WI38 (cell line): ENCODE measurements around the gene COL18A1.
"Not testable (repeated sequence)": the region's sequence is repeated elsewhere in the genome, so short reads cannot be mapped to it uniquely, and the experiment has no call there.

ENCODE experiments used
- H3K4me3 ChIP-seq: 2 replicates; pipeline ENCODE4 v1.5.1; 2011; ENCODE audit warnings: low read depth, mild to moderate bottlenecking, control low read depth, low read length
- TF ChIP-seq, protein P1 (sequence below): IDR thresholded peaks from 2 replicates; pipeline ENCODE4 v1.5.1; 2012; ENCODE audit warnings: low read depth, mild to moderate bottlenecking, control low read depth, low read length

The COL18A1 gene

DNA sequence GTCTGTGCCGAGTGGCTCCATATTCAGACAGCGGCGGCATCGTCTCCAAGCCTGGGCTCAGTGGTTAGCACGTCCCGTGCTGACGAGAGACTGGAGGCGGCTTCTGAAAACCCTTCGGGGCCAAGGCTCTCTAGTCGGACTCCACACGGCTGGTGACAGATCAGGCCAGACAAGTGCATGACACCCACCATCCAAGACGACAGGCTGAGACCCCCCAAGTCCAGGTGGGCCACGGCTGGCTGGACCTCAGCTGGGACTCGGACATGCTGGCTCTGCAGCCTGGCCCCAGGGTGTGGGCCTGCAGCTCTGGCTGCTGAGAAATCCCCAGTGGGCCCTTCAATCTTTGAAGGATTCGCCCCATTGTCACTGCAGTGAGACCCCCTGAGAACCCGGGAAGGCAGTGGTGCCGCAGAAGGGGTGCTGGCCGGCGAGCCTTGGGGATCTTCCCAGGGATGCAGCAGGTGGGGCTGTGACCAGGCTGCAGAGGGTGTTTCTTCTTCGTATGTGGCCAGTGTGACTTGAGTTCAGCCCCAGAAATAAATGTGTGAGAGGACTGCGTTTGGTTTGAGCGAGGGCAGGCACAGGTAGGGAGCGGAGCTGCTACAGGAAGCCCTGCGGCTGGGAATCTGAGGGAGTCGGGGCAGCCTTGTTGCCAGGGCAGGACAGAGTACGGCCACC lies 153.2 kb downstream of the COL18A1 start:
- no peak overlapping the region for H3K4me3 ChIP-seq
- TF ChIP-seq, protein P1, sequence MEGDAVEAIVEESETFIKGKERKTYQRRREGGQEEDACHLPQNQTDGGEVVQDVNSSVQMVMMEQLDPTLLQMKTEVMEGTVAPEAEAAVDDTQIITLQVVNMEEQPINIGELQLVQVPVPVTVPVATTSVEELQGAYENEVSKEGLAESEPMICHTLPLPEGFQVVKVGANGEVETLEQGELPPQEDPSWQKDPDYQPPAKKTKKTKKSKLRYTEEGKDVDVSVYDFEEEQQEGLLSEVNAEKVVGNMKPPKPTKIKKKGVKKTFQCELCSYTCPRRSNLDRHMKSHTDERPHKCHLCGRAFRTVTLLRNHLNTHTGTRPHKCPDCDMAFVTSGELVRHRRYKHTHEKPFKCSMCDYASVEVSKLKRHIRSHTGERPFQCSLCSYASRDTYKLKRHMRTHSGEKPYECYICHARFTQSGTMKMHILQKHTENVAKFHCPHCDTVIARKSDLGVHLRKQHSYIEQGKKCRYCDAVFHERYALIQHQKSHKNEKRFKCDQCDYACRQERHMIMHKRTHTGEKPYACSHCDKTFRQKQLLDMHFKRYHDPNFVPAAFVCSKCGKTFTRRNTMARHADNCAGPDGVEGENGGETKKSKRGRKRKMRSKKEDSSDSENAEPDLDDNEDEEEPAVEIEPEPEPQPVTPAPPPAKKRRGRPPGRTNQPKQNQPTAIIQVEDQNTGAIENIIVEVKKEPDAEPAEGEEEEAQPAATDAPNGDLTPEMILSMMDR: no peak

DNA sequence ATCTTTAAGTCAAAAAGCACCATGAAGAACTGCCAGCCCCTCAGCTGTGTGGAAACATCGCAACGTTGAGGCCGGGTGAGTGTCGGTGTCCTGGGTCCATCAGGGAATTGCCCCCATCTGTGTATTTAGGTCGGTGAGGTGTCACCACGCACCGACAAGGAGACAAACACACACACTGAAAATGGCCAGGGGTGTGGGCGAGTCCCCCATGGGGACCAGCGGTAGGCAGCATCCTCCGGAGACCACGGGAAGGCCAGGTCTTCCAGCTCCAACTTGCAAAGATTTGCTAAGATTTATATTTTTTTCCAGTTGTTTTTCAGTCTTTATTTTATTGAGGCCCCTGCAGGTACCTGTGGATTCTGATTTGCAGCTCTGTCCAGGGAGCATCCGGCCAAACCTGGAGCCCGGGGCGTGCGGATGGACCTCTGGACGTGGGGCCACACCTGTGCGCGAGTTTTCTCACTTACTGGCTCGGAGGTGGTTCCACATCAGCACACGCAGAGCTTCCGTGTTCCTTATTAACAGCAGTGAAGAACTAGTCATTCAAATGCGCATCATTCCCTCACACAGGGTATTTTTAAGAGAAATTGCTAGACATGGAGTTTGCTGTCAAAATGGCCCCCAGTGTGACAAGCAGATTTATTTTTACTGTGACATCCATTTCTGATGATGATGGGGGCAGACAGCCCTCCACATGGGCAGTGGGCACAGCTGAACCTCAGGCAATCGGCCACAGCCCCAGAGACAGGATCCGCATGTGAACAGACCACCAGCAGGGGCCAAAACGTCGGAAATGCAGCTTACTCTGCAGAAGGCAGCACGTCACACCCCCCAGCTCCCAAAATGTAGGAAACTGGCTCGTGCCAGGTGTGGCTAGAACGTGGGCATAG lies 154.5 kb downstream of the COL18A1 start:
- H3K4me3 ChIP-seq: no peak overlapping the region
- TF ChIP-seq, protein P1: no peak

DNA sequence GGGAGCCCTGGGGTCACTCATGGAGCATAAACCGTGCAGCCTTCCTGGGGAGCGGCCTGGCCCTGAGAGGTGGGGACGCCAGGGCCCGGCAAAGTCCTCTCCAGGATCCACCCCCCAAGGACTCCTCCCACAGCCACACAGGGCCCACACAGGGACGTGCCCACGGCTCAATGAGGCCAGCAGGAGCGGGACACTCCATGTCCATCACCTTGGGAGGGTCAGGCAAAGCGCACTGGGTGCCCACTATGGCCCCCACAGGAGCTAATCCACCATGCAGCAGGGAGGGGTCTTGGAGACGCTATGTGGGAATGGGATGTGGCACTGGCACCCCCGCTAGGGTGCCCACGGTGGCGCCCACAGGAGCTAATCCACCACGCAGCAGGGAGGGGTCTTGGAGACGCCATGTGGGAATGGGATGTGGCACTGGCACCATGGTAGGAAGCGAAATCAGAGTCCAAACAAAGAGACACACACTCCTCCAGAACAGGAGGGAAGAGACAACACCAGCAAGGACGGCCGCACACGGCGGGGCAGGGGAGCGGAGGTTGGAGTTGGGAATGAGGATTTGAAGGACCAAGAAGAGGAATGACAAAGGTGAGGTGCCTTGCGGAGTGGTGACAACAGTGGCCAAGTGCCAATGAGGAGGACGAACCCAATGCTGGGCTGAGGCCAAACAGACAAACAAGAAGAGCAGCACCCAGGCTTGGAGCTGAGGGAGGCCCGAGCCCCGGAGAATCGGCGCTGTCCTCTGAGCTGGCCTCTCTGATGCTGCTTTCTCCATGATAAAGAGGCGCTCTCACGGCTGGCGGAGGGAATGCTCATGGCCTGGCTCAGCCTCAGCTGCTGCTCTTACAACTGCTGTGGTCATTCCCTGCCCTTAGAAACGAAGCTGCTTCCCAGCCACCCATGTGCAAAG lies 155.4 kb downstream of the COL18A1 start:
- TF ChIP-seq, protein P1: no peak
- no peak overlapping the region for H3K4me3 ChIP-seq

DNA sequence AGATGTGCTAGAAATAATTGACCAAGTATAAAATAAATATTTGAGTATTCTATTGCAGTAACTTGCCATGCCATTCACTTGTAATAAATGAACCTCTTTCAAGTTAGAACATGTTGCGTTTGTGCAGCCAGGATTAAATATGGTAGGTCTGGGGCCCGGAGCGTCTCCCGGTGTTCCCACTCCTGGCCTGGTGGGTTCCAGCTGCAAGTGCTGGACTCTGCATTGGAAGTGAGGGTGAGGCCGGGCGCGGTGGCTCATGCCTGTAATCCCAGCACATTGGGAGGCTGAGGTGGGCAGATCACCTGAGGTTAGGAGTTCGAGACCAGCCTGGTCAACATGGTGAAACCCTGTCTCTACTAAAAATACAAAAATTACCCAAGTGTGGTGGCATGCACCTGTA lies 156.3 kb downstream of the COL18A1 start:
- not testable (repeated sequence) for H3K4me3 ChIP-seq

DNA sequence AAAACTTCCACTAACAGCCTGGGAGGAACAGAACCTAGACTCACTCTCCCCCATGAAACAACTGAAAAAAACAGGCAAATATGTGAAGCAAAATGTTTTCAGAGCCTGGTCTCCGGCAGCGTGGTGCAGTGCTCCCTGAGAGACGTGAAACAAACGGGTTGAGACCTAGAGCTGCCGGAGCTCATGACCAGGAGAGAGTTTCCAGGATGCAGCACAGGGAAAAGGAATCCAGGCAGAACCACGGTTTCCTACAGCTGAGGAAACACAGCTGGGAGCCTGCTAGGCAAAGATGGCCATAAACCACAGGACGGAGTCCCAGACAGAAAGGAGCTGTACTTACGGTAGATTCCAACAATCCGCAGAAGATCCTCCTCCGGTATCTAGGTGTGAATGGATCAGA lies 157.4 kb downstream of the COL18A1 start:
- H3K4me3 ChIP-seq: 0 out of 2 replicates have a peak overlapping the region, but pooled peaks have one; percentile 12

DNA sequence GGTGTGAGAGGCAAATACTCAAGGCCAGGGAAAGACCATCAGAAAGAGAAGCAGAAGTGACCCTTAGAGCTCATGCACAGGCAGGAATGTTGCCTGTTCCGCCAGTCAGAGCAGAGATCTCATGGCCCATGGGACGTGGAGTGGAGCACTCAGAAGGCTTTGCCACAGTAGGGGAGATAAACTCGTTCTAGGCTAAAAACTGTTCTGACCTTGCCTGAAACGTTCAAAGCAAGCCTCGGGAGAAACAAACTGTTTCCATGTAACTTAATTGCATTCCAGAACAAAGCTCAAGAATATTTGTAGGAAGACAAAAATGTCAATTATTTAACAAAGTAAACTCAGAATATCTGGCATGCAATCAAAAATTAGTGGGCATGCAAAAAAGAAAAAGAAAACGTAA lies 158.0 kb downstream of the COL18A1 start:
- TF ChIP-seq, protein P1: no peak

More for the DNA sequence above, 157.4 kb downstream of the COL18A1 start:
- TF ChIP-seq, protein P1: no peak

More for the DNA sequence above, 158.0 kb downstream of the COL18A1 start:
- H3K4me3 ChIP-seq: no peak overlapping the region
